Measurements from ENCODE around the gene C10orf90.

The C10orf90 gene

GRCh38 chr10:126455036-126455765, 215.3 kb downstream of the C10orf90 start:
- no peak for TF ChIP-seq CTCF (IDR thresholded peaks at IDR 0.05; ENCODE audit: low read depth, low read length, missing control alignments)
- DNase-seq (ENCODE audit: extremely low read depth, low read depth): no peak
- no peak overlapping the region for H3K4me3 ChIP-seq (replicated peaks; ENCODE audit: low read depth, low read length)

- DNase-seq (ENCODE audit: extremely low read depth, low read depth): no peak
- no peak overlapping the region for H3K4me3 ChIP-seq (replicated peaks; ENCODE audit: low read depth, low read length)
- no peak for TF ChIP-seq CTCF (IDR thresholded peaks at IDR 0.05; ENCODE audit: low read depth, low read length, missing control alignments)
Measured at GRCh38 chr10:126454045-126454751, 216.3 kb downstream of the C10orf90 start.

DNA sequence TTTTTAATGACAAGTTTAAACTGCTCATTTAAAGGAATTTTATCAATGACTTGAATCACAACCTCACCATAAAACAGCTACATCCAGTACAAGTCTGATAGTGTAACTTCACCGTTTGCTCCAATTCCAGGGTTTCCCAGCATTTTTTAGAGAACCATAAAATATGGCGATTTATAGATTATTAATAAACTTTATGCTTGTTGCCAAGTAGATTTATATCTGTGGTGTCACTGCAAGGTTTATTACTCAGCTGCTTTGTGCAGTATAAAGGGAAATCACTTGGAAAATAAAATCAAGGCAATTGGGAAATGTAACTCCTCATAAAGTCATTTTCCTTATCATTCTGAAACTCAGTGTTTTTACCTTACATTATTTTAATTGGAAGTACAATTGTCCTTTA, 218.2 kb downstream of the C10orf90 start:
- DNase-seq (ENCODE audit: extremely low read depth, low read depth): no peak
- TF ChIP-seq CTCF (IDR thresholded peaks at IDR 0.05; ENCODE audit: low read depth, low read length, missing control alignments): no peak

GRCh38 chr10:126448091-126448490, 222.4 kb downstream of the C10orf90 start:
- no peak for TF ChIP-seq CTCF (IDR thresholded peaks at IDR 0.05; ENCODE audit: low read depth, low read length, missing control alignments)

More for the DNA sequence above, 218.2 kb downstream of the C10orf90 start:
- H3K4me3 ChIP-seq (replicated peaks; ENCODE audit: low read depth, low read length): no peak overlapping the region

GRCh38 chr10:126439942-126440341, 230.6 kb downstream of the C10orf90 start:
- DNase-seq (ENCODE audit: extremely low read depth, low read depth): no peak
- no peak overlapping the region for H3K4me3 ChIP-seq (replicated peaks; ENCODE audit: low read depth, low read length)
- TF ChIP-seq CTCF (IDR thresholded peaks at IDR 0.05; ENCODE audit: low read depth, low read length, missing control alignments): no peak

More at GRCh38 chr10:126448091-126448490, 222.4 kb downstream of the C10orf90 start:
- no peak for DNase-seq (ENCODE audit: extremely low read depth, low read depth)
- no peak overlapping the region for H3K4me3 ChIP-seq (replicated peaks; ENCODE audit: low read depth, low read length)

DNA sequence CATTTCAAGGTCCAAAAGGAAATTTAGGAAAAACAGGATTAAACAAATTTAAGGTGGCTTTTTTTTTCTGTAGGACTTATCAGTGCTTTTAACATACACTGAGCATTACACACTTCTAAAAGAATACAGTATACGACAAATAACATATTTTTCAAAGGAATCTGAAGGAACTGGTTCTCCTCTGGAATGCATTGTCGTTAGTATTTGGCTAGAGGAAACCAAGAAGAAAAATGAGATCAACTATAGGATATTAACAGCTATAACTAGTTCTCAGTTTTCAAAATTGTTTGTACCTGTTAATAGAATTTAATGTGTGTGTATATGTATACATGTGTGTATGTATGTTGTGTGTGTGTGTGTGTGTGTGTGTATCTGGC, 232.1 kb downstream of the C10orf90 start:
- no peak for TF ChIP-seq CTCF (IDR thresholded peaks at IDR 0.05; ENCODE audit: low read depth, low read length, missing control alignments)
- no peak for DNase-seq (ENCODE audit: extremely low read depth, low read depth)
- no peak overlapping the region for H3K4me3 ChIP-seq (replicated peaks; ENCODE audit: low read depth, low read length)
